ENCODE results near the gene TMEM217. TPM values are rescaled to one million over a fixed set of nuclear protein-coding genes. Genes with fewer than 3 reads are reported as not detected.
A peak's percentile ranks its signal among the peaks of the same experiment; 100 is the strongest.

Gene TMEM217
- total and polyA plus RNA-seq, 2 donors (not counting 1 experiment from before 2014, with no cell fraction given) = 0.73 to 1.2 TPM

DNA sequence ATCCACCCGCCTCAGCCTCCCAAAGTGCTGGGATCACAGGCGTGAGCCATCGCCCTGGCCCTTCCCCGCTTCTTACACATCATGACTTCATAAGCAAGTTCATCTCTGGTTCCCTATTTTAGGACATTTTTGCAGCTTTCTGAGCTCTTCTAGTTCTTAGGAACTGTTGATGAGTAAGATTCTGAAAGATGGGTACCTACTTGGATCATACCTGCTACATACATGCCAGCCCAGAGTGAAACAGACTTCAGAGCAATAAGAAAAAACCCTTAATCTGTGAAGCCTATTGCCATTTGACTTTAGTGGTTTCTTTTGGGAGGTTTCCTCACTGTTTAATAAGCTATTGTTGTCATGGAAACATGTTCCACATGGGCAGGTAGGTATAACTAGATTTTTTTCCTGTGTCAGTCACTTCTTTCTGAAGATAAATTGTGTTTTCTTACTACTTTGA, 27.9 kb upstream of the TMEM217 start:
- intact Hi-C loops (cut with micrococcal nuclease) = no loop called here
- no peak overlapping the region for H3K9ac ChIP-seq (ENCODE audit: low read length)
- DNase-seq (peak; percentile 48), ATAC-seq (ENCODE audit: low read depth) (peak; percentile 54)
- no peaks in the 10 kb centered on the region for H3K27me3 Mint-ChIP-seq
- H4K20me1 ChIP-seq (ENCODE audit: control insufficient read depth, insufficient read depth, low read length, poor library complexity, severe bottlenecking) = no peaks in the 10 kb centered on the region
- H3K27ac ChIP-seq (ENCODE audit: low read length in 2 of 2) = peak overlapping the region in 1 of 2 donors; percentile 32
- no peaks in the 10 kb centered on the region for H3K27me3 ChIP-seq (replicated peaks in 1 of 4; ENCODE audit: control extremely low read depth in 1 of 4, control insufficient read depth in 3 of 4, insufficient read depth in 4 of 4, low read length in 3 of 4)
- H3K4me3 Mint-ChIP-seq = no peak overlapping the region
- H3K9me3 ChIP-seq (ENCODE audit: control extremely low read depth in 1 of 3, control insufficient read depth in 2 of 3, insufficient read depth in 1 of 3, low read length in 2 of 3) = no peaks in the 10 kb centered on the region
- TF ChIP-seq EZH2 (IDR thresholded peaks at IDR 0.05; ENCODE audit: borderline replicate concordance, insufficient read depth, low read depth, low read length, poor library complexity, severe bottlenecking) = no peak
- no peak for TF ChIP-seq CTCF (IDR thresholded peaks at IDR 0.05)
- no peak overlapping the region for H2AFZ ChIP-seq (ENCODE audit: insufficient read depth, low read depth, low read length, poor library complexity, severe bottlenecking)
- peak overlapping the region; percentile 26 for H3K27ac Mint-ChIP-seq
- H3K79me2 ChIP-seq (ENCODE audit: control insufficient read depth, insufficient read depth, low read length) = no peaks in the 10 kb centered on the region
- H3K4me1 ChIP-seq (ENCODE audit: control insufficient read depth in 2 of 2, insufficient read depth in 2 of 2, low read length in 2 of 2) = peaks cover 0 to 4% of the 10 kb centered on the region in 2 donors
- H3K4me3 ChIP-seq (ENCODE audit: control extremely low read depth in 1 of 5, extremely low read depth in 1 of 5, insufficient read depth in 1 of 5, low read depth in 2 of 5, low read length in 4 of 5) = no peak overlapping the region
- POLR2A ChIA-PET = no interaction called here
- peaks cover 2 to 64% of the 10 kb centered on the region in 2 experiments for H3K36me3 ChIP-seq (replicated peaks in 1 of 2; ENCODE audit: control extremely low read depth in 1 of 2, control insufficient read depth in 1 of 2, extremely low read depth in 1 of 2, insufficient read depth in 2 of 2, low read length in 1 of 2)
- no peak overlapping the region for H3K4me2 ChIP-seq (replicated peaks; ENCODE audit: low read depth, low read length, poor library complexity, severe bottlenecking)
- CTCF ChIA-PET = interaction anchor here (0.9 to 1.3 kb wide), 2 partner anchors 17 to 1018 kb away, joined by 3 read pairs; no protein-coding TSS in a partner anchor
- no peaks in the 10 kb centered on the region for H3K9me3 Mint-ChIP-seq (ENCODE audit: insufficient read depth)
- WGBS (ENCODE audit: insufficient coverage) = 95% methylated on average over 3 of the region's 4 CpGs
- H3K4me1 Mint-ChIP-seq = peaks cover 8% of the 10 kb centered on the region

DNA sequence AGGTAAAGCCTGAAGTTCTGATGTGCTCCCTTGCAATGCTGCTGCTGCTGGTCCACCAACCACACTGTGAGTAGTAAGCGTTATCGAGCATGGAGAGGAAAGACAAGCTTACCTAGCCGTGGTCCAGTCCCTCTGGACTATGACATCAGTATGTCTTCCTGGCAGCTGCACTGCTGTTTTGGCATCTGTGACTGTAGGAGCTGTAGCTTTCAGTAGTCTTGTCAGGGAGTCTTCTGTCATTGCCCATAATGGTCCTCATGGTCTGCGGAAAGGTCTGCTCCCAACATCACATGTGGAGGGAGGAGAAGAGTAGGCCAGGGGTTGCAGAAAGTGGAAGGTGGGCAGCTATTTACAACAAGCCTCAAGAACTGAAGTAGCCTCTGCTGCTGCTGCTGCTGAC, 26.8 kb upstream of the TMEM217 start:
- ATAC-seq (ENCODE audit: low read depth) = no peak
- 92% methylated on average over 4 of the region's 4 CpGs for WGBS (ENCODE audit: insufficient coverage)
- Mint-ChIP-seq H3K4me1 (peaks cover 8% of the 10 kb centered on the region), H3K9me3 (ENCODE audit: insufficient read depth) (no peaks in the 10 kb centered on the region), H3K4me3 (no peak overlapping the region), H3K27me3 (no peaks in the 10 kb centered on the region), H3K27ac (no peak overlapping the region)
- no peak for DNase-seq
- H3K79me2 ChIP-seq (ENCODE audit: control insufficient read depth, insufficient read depth, low read length) = peaks cover 6% of the 10 kb centered on the region
- no peak overlapping the region for H3K27ac ChIP-seq (ENCODE audit: low read length in 2 of 2)
- no peaks in the 10 kb centered on the region for H4K20me1 ChIP-seq (ENCODE audit: control insufficient read depth, insufficient read depth, low read length, poor library complexity, severe bottlenecking)
- H3K4me1 ChIP-seq (ENCODE audit: control insufficient read depth in 2 of 2, insufficient read depth in 2 of 2, low read length in 2 of 2) = peaks cover 0 to 4% of the 10 kb centered on the region in 2 donors
- CTCF ChIA-PET = no interaction called here
- H3K36me3 ChIP-seq (replicated peaks in 1 of 2; ENCODE audit: control extremely low read depth in 1 of 2, control insufficient read depth in 1 of 2, extremely low read depth in 1 of 2, insufficient read depth in 2 of 2, low read length in 1 of 2) = peaks cover 2 to 73% of the 10 kb centered on the region in 2 experiments
- POLR2A ChIA-PET = no interaction called here
- intact Hi-C loops (cut with micrococcal nuclease) = no loop called here
- no peaks in the 10 kb centered on the region for H3K9me3 ChIP-seq (ENCODE audit: control extremely low read depth in 1 of 3, control insufficient read depth in 2 of 3, insufficient read depth in 1 of 3, low read length in 2 of 3)
- no peak overlapping the region for H3K4me2 ChIP-seq (replicated peaks; ENCODE audit: low read depth, low read length, poor library complexity, severe bottlenecking)
- H3K9ac ChIP-seq (ENCODE audit: low read length) = no peak overlapping the region
- no peak for TF ChIP-seq CTCF (IDR thresholded peaks at IDR 0.05)
- no peak for TF ChIP-seq EZH2 (IDR thresholded peaks at IDR 0.05; ENCODE audit: borderline replicate concordance, insufficient read depth, low read depth, low read length, poor library complexity, severe bottlenecking)
- H2AFZ ChIP-seq (ENCODE audit: insufficient read depth, low read depth, low read length, poor library complexity, severe bottlenecking) = no peak overlapping the region
- no peaks in the 10 kb centered on the region for H3K27me3 ChIP-seq (replicated peaks in 1 of 4; ENCODE audit: control extremely low read depth in 1 of 4, control insufficient read depth in 3 of 4, insufficient read depth in 4 of 4, low read length in 3 of 4)
- H3K4me3 ChIP-seq (ENCODE audit: control extremely low read depth in 1 of 5, extremely low read depth in 1 of 5, insufficient read depth in 1 of 5, low read depth in 2 of 5, low read length in 4 of 5) = no peak overlapping the region

Data from B cell (primary cell).